GM19455 (cell line): ENCODE data around the gene FLOT1.
"Not testable (repeated sequence)": the region's sequence is repeated elsewhere in the genome, so short reads cannot be mapped to it uniquely, and the experiment has no call there.

Experiments used
- ATAC-seq: cut with Tn5 transposase; IDR thresholded peaks from one replicate; pipeline ENCODE4 v1.9.1; 2021; ENCODE audit not compliant: unreplicated experiment

Gene FLOT1

DNA sequence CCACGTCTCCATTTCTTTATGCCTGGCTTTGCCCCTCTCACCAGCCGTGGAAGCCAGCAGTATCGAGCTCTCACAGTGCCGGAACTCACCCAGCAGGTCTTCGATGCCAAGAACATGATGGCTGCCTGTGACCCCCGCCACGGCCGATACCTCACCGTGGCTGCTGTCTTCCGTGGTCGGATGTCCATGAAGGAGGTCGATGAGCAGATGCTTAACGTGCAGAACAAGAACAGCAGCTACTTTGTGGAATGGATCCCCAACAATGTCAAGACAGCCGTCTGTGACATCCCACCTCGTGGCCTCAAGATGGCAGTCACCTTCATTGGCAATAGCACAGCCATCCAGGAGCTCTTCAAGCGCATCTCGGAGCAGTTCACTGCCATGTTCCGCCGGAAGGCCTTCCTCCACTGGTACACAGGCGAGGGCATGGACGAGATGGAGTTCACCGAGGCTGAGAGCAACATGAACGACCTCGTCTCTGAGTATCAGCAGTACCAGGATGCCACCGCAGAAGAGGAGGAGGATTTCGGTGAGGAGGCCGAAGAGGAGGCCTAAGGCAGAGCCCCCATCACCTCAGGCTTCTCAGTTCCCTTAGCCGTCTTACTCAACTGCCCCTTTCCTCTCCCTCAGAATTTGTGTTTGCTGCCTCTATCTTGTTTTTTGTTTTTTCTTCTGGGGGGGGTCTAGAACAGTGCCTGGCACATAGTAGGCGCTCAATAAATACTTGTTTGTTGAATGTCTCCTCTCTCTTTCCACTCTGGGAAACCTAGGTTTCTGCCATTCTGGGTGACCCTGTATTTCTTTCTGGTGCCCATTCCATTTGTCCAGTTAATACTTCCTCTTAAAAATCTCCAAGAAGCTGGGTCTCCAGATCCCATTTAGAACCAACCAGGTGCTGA is 18.4 kb downstream of the FLOT1 start:
- not testable (repeated sequence) for ATAC-seq

DNA sequence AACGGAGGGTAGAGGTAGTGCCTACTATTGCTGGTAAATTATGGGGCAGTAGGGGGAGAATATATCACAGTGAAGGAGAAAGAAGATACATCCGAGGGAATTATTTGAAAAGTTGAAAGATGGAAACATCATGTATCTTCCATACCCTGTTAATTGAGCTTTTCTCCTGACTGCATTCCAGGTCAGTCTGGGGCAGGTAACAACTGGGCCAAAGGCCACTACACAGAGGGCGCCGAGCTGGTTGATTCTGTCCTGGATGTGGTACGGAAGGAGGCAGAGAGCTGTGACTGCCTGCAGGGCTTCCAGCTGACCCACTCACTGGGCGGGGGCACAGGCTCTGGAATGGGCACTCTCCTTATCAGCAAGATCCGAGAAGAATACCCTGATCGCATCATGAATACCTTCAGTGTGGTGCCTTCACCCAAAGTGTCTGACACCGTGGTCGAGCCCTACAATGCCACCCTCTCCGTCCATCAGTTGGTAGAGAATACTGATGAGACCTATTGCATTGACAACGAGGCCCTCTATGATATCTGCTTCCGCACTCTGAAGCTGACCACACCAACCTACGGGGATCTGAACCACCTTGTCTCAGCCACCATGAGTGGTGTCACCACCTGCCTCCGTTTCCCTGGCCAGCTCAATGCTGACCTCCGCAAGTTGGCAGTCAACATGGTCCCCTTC is 19.2 kb downstream of the FLOT1 start:
- not testable (repeated sequence) for ATAC-seq

DNA sequence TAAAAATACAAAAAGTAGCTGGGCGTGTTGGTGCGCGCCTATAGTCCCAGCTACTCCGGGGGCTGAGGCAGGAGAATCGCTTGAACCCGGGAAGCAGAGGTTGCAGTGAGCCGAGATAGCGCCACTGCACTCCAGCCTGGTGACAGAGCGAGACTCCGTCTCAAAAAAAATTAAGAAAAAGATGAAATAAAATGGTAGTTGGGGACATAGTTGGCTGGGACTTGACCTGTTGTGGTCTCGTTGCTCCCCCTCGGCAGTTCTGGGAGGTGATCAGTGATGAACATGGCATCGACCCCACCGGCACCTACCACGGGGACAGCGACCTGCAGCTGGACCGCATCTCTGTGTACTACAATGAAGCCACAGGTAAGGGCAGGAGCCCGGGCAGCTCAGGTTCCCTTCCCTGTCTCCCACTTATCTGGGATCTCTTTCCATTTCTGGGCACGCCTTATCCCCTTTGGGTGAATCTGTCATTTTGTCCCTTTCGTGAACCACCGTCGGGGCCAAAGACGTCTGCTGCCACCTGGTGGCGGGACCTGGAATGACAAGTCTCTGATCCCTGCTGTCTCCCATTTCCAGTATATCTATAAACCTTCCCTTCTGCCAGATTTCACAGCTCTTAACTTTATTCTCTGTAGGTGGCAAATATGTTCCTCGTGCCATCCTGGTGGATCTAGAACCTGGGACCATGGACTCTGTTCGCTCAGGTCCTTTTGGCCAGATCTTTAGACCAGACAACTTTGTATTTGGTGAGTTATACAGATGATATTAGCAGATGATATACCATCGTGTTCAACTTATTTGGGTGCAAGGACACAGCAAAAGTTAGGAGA is 20.0 kb downstream of the FLOT1 start:
- ATAC-seq: no peak

DNA sequence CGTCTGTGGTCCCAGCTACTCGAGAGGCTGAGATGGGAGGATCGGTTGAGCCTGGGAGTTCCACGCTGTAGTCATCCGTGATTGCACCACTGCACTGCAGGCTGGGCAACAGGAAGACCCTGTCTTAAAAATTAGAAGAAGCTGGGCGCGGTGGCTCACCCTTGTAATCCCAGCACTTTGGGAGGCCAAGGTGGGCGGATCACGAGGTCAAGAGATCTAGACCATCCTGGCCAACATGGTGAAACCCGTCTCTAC is 20.5 kb downstream of the FLOT1 start:
- not testable (repeated sequence) for ATAC-seq

DNA sequence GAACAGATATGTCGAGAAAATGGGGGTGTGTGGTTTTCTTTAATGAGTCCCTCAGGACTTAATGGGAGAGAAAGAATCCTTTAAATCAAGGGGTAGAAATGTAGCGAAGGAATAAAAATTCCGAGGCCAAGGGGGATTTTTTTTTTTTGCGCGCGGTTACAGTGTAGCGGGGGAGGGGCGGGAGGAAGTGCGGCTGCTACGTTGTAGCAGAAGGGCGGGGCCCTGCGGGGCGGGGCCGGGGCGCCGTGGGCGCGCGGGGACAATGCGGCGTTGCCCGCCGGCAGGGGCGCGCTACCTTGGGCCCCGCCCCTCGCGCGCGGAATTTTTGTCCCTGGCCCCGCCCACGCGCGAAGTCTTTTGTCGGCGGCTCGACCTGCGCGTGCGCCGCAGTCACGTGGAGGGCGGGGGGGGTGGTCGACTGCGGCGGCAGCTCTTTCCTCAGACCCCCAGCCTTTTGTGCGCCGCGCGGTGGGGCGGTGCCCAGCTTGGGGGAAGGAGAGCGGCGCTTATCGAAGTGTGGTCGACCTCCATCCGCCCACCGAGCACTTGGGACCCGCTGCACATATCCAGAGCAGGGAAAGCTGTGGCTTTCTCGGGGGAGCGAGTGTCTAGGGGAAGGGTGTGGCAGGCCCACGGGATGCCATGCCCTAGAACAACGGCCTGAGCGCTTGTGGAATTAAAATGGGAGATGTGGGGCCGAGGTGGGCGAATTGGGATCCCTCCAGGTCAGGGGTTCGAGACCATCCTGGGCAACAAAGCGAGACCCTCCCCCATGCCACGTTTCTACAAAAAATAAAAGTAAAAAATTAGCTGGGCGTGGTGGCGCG is 21.1 kb downstream of the FLOT1 start:
- no peak for ATAC-seq

DNA sequence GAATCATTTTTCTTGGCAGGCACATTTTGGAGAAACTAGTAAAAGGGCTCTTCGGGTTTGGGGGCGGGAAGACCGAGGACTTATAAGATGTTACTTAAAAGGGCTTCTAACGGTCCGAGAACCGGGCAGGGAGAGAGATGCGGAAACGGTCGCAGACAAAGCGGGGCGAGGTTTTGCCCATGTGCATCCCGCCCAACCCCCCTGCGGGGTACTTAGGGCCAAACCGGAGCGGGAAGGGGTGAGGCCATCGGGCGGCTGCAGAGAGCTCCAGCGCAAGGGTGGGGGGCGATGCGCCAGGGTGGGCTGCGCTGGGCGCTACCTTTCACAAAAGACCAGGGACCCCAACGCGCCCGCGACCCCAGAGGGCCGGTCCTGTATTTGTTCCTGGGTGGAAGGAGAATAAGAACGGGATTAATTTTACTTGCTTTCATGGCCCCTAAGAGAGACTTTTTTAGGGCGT is 21.7 kb downstream of the FLOT1 start:
- ATAC-seq: no peak

DNA sequence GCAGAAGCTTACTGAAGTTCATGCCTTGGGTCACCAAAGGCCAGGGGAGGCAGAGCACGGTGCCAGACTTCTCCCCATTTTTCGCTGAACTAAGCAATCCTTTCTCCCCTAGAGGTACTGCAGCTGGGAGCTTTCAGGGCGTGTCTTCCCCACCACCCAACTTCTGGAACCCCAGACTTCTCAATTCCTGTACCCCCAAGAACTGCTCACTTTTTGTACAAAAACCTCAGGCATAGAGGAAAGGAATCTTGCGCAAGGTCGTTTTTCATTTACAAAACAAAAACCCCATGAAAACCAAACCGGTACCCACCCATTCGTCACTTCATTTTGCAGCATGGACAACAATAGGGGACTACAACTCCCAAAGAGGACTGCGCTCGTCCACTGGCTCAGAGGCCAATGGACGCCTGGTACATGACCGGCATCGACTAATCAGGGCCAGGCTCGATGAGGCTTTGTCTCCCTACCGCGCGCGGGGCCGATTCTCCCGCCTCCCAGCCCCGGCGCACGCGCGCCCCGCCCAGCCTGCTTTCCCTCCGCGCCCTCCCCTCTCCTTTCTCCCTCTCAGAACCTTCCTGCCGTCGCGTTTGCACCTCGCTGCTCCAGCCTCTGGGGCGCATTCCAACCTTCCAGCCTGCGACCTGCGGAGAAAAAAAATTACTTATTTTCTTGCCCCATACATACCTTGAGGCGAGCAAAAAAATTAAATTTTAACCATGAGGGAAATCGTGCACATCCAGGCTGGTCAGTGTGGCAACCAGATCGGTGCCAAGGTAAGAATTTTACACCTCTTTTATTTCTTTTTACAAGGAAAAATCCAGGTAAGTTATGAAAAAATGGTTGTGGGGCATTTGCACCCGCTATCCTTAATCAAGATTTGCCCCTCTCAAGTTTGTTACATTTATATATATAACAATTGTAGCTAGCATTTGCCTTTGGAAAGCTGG is 22.4 kb downstream of the FLOT1 start, which contains the start of gene TUBB:
TUBB (plus strand) TSS at position 562 of the 947 bp plus-strand sequence; CDS start at position 717, 155 bp downstream.
- peak; percentile 31 for ATAC-seq

DNA sequence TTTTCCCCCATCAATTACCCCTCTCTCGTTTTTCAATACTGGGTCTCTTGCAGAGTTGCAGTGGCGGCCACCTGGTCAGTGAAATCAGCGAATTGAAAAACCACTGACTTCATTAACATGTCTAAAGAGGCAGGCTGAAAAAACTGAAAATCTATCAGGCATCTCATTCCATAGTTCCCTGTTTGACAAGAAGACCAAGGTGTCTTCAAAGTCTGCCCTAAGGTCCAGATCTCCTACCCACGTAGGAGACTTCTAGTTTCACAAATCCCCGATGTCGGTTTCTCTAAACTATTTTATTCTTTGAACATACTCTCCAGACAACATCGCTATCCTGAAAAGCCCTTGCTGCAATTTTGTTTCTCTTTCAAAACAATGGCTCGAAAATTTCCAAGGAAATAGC is 23.1 kb downstream of the FLOT1 start:
- no peak for ATAC-seq

DNA sequence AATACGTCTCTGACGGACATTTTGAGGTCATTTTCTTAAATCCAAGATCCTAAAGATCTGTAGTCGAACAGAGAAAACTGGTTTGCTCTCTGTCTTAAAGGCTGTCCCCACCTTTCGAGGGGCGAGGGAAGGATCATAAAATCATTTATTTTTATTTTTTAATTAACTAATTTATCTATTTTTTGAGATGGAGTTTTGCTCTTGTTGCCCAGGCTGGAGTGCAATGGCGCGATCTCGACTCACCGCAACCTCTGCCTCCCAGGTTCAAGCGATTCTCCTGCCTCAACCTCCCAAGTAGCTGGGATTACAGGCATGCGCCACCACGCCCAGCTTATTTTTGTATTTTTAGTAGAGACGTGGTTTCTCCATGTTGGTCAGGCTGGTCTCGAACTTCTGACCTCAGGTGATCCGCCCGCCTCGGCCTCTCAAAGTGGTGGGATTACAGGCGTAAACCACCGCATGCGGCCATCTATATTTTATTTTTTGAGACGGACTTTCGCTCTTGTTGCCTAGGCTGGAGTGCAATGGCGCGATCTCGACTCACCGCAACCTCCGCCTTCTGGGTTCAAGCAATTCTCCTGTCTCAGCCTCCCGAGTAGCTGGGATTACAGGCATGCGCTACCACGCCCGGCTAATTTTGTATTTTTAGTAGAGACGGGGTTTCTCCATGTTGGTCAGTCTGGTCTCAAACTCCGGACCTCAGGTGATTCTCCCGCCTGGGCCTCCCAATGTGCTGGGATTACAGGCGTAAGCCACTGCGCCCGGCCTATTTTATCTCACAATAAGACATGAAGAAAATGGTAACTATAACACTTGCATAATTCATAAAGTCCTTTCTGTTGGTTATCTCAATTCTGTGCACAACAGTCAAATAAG is 24.4 kb downstream of the FLOT1 start:
- not testable (repeated sequence) for ATAC-seq

DNA sequence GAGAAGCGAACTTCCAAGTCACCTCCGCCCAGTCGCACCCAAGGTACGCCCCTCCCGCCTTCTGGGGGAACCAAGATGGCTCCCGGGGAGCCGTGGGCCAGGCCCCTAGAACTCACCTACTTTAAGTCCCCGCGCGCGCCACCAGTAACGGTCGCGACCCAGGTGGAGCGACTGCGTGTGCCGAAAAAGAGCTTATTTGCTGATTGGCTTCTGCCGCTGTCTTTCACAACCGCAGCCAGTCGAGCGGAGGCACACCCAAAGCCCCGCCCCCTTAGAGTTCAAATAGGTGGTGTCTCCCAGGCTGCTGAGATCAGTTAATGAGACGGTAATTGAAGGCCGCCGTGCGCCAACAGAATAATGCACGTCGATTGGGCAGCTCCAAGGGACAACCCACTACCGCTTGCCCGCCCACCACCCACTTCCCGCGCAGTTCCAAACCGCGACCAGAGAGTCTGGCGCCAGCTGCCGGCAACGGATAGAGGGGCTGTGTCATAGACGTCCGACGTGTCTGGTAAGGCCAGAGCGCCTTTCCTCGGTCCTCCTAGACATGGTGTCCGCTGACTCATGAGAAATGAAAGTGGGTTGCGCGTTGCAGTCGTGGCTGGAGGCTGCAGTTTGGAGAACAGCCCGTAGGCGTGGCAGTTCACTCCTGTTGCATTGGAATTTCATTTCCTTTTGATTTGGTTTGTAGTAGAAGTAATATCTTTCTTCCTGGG is 25.2 kb downstream of the FLOT1 start, which contains the start of gene MDC1:
MDC1 (minus strand) TSS at position 153 of the 716 bp plus-strand sequence. CDS start 2,106 bp downstream, outside the sequence.
- peak; percentile 74 for ATAC-seq

DNA sequence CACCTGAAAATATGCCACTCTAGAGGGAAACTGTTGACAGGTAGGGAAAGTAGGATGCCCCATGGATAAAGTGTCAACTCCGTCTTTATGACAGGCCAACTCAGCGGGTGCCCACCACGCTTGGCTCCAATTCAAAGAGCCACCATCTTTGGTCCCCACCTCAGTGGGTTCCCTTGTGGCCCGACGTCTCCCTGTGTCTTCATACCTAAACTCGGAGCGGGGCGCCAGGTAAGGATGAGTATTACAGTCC is 25.7 kb downstream of the FLOT1 start:
- ATAC-seq: no peak

DNA sequence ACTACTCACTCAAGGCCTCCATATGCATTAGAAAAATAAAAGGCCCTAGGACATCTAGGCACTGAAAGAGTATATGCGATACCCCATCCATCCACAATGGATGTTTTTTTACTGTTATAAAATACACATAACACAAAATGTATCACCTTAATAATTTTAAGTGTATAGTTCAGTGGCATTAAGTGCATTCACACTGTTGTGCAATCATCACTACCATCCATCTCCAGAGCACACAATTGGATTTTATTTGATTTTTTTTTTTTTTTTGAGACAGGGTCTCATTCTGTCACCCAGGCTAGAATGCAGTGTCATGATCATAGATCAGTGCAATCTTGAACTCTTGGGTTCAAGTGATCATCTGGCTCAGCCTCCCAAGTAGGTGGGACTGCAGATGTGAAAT is 28.2 kb downstream of the FLOT1 start:
- ATAC-seq: no peak

DNA sequence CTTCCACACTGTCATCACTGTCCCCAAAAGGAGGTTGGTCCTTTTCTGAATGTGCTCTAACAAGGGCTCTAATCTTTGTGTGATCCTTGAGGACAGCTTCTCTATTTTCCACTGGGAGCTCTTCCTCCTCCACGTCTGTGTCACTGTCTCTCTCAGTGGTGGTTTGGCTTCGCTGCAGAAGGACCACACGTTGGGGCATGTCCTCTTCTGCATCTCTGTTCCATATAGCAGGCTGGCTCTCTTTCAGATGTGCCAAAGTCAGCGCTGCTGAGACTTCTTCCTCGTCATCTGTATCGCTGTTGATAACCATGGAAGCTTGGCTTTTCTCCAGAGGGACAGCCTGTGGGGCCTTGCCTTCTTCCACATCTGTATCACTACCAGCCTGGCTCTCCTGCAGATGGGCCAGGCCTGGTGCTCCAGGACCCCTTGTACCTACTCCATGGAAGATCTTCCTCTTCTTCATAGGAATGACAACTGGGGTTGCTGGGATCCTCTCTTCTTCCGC is 30.0 kb downstream of the FLOT1 start:
- no peak for ATAC-seq

DNA sequence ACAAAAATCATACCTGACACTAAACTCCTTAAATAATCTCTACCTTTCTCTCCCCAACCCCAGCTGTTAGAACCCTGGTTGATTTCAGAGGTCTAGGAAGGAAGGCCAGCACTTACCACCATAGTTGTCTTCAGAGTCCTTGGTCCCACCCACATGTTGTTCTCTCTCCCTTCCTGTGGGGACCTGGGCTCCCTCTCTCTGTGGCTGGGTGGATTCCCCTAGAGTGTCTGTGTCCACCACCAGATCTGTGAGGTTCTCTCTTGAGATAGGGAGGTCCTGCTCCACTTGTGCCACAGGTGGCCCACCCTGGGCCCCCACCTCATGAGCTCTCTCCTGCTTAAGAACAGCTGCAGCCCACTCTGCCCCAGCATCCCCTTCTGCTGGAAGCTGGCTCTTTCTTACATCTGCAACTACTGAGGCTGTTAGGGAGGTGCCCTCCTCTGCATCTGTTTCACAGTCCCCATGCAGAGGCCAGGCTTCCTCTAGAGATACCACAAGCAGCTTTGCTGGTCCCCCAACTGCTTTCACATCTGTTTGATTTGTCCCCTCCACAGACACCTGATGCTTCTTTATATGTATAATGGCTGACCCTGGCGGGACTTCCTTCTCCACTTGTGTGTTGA is 30.6 kb downstream of the FLOT1 start:
- no peak for ATAC-seq

DNA sequence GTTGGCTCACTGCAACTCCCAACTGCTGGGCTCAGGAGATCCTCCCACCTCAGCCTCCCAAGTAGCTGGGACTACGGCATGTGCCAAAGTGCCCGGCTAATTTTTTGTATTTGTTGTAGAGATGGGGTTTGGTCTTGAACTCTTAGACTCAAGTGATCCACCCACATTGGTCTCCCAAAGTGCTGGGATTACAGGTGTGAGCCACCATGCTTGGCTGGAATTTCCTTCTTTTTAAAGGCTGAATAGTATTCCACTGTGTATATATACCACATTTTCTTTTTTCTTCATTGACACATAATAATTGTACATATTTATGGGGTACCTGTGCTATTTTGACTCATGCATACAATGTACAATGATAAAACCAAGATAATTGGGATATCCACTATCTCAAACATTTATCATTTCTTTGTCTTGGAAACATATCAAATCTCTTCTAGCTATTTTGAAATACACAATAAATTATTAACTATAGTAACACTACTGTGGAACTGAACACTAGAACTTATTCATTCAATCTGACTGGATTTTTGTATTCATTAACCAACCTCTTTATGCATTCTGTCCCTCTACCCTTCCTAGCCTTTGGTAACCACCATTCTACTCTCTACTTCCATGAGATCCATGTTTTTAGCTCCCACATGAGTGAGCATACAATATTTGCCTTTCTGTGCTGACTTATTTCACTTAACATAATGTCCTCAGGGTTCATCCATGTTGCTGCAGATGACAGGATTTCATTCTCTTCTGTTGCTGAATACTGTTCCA is 33.2 kb downstream of the FLOT1 start:
- ATAC-seq: no peak

DNA sequence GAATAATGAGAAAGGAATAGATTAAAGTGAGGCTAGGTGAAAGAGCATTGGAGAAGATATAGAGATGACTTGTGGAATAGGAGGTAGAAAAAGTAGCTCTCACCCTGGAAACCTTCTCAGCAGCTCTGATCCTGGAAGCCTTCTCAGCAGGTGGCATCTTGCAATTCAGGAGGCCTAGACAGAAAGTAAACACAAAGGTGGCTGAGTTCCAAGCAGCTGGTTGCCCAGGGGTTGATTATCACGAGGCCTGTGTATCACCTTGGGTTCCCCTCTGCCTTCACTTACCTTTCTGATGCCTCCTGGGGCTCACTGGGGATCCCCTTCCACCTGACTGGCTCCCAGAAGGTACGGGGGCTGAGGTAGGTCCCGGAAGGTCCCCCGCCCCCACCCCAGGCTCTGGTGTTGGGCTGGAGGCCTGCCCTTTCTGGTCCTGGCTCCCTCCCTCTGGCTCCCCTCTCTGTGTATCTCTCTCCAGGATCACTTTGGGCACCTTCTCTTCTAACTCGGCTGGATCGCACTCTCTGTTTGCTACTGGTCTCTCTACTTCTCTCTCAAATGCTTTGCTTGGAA is 35.1 kb downstream of the FLOT1 start:
- ATAC-seq: no peak
